Osteocyte (in vitro differentiated cells): ENCODE measurements around the gene PPP2R5E. TPM values are rescaled to one million over a fixed set of nuclear protein-coding genes. Genes with fewer than 3 reads are reported as not detected.

Experiments used
- DNase-seq: peaks from one replicate; pipeline ENCODE4 v3.0.0; 2021; ENCODE audit warnings: mixed read lengths; ENCODE audit not compliant: unreplicated experiment; ENCODE audit errors: extremely low spot score
- H3K27ac Mint-ChIP-seq: one replicate; pipeline ENCODE4 v1.8.0; 2021; ENCODE audit warnings: mild to moderate bottlenecking, mixed read lengths; ENCODE audit not compliant: unreplicated experiment
- H3K27me3 Mint-ChIP-seq: one replicate; pipeline ENCODE4 v1.8.0; 2021; ENCODE audit warnings: mixed read lengths; ENCODE audit not compliant: unreplicated experiment
- H3K36me3 Mint-ChIP-seq: one replicate; pipeline ENCODE4 v1.8.0; 2021; ENCODE audit warnings: mixed read lengths; ENCODE audit not compliant: unreplicated experiment
- H3K4me1 Mint-ChIP-seq: one replicate; pipeline ENCODE4 v1.8.0; 2021; ENCODE audit warnings: mixed read lengths; ENCODE audit not compliant: unreplicated experiment
- H3K4me3 Mint-ChIP-seq: one replicate; pipeline ENCODE4 v1.8.0; 2021; ENCODE audit warnings: mild to moderate bottlenecking, moderate library complexity, mixed read lengths; ENCODE audit not compliant: unreplicated experiment
- H3K9me3 Mint-ChIP-seq: one replicate; pipeline ENCODE4 v1.8.0; 2021; ENCODE audit warnings: mixed read lengths; ENCODE audit not compliant: unreplicated experiment
- total RNA-seq: library from RNA; stranded (reverse); gene quantifications from 2 replicates; pipeline ENCODE4 v1.2.1, GENCODE V29; 2021
- TF ChIP-seq, protein P1 (sequence below): fragments of 200-600 bp; sonication (generic); IDR thresholded peaks from 2 replicates; pipeline ENCODE4 v1.5.0; 2021; ENCODE audit warnings: antibody characterized with exemption, mild to moderate bottlenecking, moderate library complexity

Gene PPP2R5E
- total RNA-seq, 1 donor from 2014 or later: 43.3 TPM

DNA sequence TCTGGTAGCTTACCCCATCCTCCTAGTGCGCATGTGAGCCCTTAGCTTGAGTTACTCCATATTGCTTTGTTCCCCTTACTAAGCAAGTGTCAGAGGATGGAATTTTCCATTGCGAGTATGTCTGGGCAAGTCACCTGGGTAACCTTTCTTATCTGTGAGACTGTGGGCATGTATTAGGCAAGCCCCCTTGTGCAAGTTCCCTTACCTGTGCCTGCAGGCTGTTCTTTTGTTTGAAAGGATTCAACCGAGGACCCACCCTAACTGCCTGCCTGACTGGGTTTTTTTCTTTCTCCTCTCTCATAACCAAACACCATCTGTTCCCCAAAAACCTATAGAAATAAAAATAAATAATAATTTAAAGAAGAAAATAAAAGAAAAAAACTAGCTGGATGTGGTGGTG, 22.3 kb upstream of the PPP2R5E start:
- DNase-seq: no peak
- peaks cover 9% of the 10 kb centered on the region for H3K4me1 Mint-ChIP-seq

DNA sequence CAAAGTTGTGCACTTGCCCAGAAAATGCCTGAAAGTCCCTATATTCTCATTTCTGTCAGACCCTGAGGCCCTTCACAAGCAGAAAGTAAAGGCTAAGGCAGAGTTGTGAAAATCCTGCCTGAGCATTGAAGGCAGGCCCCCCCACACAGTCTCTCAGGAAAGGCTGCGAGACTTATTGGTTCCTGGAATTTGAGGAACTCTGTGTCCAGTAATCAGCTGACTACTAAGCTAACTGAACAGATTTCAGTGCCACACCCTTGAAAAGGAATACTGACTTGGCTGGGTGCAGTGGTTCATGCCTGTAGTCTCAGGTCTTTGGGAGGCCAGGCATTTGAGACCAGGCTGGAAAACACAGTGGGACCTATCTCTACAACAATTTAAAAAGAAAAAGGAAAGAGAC, 21.1 kb upstream of the PPP2R5E start:
- TF ChIP-seq, protein P1, sequence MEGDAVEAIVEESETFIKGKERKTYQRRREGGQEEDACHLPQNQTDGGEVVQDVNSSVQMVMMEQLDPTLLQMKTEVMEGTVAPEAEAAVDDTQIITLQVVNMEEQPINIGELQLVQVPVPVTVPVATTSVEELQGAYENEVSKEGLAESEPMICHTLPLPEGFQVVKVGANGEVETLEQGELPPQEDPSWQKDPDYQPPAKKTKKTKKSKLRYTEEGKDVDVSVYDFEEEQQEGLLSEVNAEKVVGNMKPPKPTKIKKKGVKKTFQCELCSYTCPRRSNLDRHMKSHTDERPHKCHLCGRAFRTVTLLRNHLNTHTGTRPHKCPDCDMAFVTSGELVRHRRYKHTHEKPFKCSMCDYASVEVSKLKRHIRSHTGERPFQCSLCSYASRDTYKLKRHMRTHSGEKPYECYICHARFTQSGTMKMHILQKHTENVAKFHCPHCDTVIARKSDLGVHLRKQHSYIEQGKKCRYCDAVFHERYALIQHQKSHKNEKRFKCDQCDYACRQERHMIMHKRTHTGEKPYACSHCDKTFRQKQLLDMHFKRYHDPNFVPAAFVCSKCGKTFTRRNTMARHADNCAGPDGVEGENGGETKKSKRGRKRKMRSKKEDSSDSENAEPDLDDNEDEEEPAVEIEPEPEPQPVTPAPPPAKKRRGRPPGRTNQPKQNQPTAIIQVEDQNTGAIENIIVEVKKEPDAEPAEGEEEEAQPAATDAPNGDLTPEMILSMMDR: no peak
- Mint-ChIP-seq H3K9me3 (no peaks in the 10 kb centered on the region), H3K4me3 (no peak overlapping the region), H3K36me3 (no peaks in the 10 kb centered on the region), H3K27me3 (no peaks in the 10 kb centered on the region), H3K4me1 (peaks cover 9% of the 10 kb centered on the region), H3K27ac (no peak overlapping the region)
- no peak for DNase-seq

More for the DNA sequence above, 22.3 kb upstream of the PPP2R5E start:
- Mint-ChIP-seq H3K9me3 (no peaks in the 10 kb centered on the region), H3K27me3 (no peaks in the 10 kb centered on the region), H3K4me3 (no peak overlapping the region), H3K36me3 (no peaks in the 10 kb centered on the region), H3K27ac (no peak overlapping the region)
- TF ChIP-seq, protein P1: no peak

DNA sequence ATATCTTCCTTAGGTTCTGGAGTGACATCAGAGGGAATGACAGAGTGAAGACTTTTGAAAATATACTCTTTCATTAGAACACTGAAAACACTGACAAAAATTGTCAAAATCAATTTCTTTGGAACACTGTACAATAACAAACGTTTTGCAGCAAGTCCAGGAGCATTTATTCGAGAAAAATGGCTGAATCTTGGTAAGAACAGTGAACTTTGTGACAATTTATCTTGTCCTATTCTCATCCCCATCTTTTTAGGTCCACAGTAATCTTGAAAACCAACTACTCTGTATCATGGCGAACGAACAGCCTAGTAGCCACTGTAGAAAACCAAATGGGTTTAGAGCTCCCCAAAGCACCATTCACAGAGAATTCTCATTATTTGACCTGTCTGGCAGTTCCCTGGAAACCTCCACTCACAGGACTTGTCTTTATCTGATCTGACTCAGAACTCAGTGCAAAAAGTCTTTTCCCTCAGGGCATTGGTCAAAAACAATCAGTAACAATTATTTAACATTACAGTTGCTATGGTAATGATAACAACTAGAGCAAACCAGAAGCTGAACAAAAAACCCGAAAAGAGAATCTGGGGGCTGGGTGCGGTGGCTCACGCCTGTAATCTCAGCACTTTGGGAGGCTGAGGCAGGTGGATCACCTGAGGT, 20.3 kb upstream of the PPP2R5E start:
- Mint-ChIP-seq H3K27me3 (no peaks in the 10 kb centered on the region), H3K4me3 (no peak overlapping the region), H3K4me1 (peaks cover 9% of the 10 kb centered on the region), H3K27ac (no peak overlapping the region), H3K9me3 (no peaks in the 10 kb centered on the region), H3K36me3 (no peaks in the 10 kb centered on the region)
- TF ChIP-seq, protein P1: no peak
- no peak for DNase-seq

DNA sequence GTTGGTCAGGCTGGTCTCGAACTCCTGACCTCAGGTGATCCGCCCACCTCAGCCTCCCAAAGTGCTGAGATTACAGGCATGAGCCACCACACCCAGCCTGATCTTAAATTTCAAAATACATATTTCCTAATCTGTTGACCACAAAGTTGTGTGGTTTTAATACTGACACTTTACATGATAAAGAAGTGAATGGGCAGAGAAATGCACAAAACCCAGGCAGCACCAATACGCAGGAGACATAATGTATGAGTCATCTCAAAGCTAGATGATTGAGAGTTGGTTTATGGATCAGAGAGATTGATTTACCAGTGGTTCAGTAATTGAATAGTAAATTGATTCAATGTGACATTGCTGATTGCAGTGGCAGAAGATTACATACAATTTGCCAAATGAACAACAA, 19.2 kb upstream of the PPP2R5E start:
- H3K36me3 Mint-ChIP-seq: no peaks in the 10 kb centered on the region
- H3K9me3 Mint-ChIP-seq: no peaks in the 10 kb centered on the region
- H3K4me1 Mint-ChIP-seq: peaks cover 9% of the 10 kb centered on the region

GRCh38 chr14:63555572-63555971, 12.4 kb upstream of the PPP2R5E start:
- Mint-ChIP-seq H3K4me3 (no peak overlapping the region), H3K27me3 (no peaks in the 10 kb centered on the region), H3K9me3 (no peaks in the 10 kb centered on the region), H3K27ac (no peak overlapping the region), H3K4me1 (peaks cover 5% of the 10 kb centered on the region), H3K36me3 (no peaks in the 10 kb centered on the region)
- DNase-seq: no peak
- TF ChIP-seq, protein P1: no peak

More for the DNA sequence above, 19.2 kb upstream of the PPP2R5E start:
- no peak overlapping the region for H3K27ac Mint-ChIP-seq
- no peak overlapping the region for H3K4me3 Mint-ChIP-seq
- DNase-seq: no peak
- H3K27me3 Mint-ChIP-seq: no peaks in the 10 kb centered on the region
- TF ChIP-seq, protein P1: no peak
